GM19035 (cell line): Measurements from ENCODE around the gene TBX21.
"Not testable (repeated sequence)": the region's sequence is repeated elsewhere in the genome, so short reads cannot be mapped to it uniquely, and the experiment has no call there.

Source experiments
- ATAC-seq: cut with Tn5 transposase; IDR thresholded peaks from one replicate; pipeline ENCODE4 v1.9.1; 2021; ENCODE audit not compliant: unreplicated experiment

TBX21 gene

GRCh38 chr17:47729476-47729875 lies 3.6 kb upstream of the TBX21 start:
- ATAC-seq: no peak

GRCh38 chr17:47730681-47731080 lies 2.4 kb upstream of the TBX21 start:
- ATAC-seq: no peak

- ATAC-seq: no peak
Measured at GRCh38 chr17:47731396-47731795, 1.6 kb upstream of the TBX21 start.

DNA sequence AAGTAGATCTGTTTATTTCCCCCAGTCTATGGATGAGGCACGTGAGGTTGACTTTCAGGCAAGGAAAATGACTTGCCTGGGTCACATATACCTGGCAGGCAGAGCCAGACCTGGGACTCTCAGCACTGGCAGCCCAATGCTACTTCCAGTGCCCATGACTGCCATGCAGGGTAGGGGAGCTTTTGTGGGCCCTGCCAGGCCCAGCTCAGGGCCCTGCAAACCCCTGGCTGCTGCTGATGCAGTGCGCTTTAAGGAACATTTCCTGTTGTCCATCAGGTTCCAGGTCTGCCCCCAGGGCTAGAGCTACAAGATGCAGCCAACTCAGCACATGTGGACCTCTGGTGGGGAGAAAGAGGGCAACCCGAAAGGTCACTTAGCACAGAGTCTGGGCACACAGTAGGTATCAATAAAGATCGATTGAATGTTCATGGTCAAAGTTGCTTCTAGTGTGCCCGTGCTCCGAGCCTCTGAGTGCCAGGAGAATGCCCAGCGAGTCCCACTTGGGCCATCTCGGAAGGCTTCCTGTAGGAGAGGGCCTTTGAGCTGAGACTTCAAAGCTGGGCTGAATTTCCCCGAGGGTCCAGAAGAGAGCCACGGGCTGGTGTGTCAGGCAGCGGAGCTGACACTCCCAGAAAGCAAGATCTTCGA lies 513 bp upstream of the TBX21 start:
- ATAC-seq: no peak

DNA sequence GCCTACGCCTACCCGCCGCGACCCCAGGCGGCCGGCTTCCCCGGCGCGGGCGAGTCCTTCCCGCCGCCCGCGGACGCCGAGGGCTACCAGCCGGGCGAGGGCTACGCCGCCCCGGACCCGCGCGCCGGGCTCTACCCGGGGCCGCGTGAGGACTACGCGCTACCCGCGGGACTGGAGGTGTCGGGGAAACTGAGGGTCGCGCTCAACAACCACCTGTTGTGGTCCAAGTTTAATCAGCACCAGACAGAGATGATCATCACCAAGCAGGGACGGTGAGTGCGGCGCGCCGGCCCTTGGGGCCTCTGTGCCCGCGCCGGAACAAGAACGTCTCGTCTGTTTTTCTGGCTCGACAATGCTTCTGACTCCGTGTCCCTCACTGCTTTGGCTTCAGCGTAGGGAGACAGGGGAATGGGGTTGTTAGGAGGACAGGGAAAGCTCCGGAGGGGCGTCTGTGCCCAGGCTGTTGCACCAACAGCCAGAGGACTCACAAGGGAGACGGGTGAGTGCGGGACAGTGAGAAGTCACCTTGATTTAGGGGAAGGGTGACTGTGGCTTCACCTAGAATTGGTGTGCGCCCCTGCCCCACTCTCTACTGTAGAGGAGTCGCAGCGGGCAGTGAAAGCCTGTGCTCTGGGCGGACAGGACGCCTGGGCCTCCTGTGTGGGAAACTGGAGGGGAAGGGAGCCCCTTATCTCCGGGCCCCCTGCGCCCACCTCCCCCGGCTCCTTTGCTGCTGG lies 806 bp downstream of the TBX21 start:
- ATAC-seq: peak; percentile 11

DNA sequence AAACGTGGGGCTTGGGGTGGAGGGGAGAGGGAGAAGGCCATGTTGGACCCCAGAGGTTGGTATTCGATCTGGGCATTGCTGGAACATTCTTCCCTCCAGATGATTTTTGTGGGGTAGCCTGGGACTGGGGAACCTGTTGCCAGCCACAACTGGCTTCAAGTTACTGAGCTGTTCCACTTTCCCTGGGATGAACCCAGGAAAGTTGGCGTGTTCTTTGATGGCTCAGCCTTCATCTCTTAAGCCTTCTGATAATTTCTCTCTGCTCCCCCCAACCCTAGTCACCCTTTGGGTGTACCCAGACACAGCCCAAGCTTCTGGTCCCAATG lies 2.1 kb downstream of the TBX21 start:
- no peak for ATAC-seq

DNA sequence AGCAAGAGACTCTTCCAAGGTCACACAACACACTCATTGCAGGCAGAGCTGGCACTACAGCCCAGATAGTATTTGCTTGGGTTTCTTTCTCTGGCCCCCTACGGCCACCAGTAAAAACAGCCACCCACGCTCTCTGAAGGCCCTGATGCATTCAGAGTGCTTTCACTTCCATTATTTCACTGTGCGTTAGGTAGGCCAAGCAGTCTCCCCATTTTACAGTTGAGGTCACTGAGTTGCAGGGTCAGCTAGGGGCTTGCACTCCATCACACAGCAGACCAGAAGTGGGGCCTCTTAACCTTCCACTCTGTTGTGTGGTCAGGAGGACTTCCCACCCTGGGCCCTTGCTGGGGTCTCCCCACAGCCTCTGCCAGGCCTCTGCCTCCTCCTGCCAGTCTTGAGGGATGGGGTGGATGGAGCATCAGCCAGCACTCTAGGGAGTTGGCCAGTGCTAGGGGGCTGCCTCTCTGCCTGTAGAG lies 2.5 kb downstream of the TBX21 start:
- peak; percentile 43 for ATAC-seq

DNA sequence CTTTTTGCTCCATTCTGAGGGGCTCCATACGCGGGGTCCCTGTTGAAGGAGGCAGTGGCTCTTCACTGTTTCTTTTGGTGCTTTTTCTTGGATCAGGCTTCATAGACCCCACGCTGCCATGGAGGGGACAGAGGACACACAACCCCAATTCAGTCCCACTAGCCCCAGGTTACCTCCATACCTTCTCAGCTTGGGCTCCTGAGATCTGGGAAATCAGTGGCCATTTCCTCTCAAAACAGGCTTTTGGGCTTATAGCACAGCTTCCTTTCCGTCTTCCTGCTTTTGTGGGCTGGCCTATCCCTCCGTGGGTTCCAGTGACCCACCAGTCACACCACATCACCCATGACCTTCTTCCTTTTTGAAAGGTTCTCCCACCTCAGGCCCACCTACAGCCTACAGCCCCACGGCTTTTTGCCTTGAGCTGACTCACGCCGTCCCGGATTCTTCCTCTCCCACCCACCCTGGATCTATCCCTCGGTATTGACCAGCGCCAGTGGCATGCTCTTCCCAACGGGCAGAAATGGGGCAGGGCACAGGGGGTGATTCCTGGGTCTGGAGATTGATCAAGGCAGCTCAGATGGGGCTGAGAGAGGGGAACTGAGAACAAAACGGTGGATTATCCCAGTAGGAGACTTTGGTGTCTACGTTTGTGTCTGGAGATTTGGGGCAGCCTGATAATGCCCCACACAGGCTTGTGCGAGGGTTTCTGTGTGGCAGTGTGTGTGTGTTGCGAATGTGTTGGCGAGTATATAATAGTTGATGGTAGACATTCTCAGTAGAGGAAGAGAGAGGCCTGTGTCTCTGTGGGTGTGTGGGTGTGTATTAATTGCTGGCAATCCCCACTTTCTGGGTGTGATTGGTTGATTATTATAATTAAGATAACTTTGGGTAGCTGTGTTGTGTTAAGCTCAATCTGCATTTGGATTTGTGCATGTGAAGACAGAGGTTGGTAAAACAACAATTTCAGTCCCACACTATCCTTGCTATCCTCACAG lies 3.8 kb downstream of the TBX21 start:
- no peak for ATAC-seq

DNA sequence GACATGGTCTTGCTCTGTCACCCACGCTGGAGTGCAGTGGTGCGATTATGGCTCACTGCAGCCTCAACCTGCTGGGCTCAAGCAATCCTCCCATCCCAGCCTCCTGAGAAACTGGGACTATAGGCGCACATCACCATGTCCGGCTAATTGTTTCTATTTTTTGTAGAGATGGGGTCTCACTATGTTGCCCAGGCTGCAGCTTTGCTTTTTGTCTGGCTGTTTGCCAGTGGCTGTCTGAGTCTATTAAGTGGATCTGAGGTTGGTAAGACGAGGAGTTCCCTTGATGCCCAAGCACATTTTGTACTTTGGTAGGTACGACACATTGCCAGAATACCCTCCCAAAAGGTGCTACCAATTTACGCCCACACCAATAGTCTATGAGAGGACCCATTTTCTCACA lies 5.1 kb downstream of the TBX21 start:
- ATAC-seq: no peak

- no peak for ATAC-seq
Measured at GRCh38 chr17:47739150-47739549, 6.1 kb downstream of the TBX21 start.

GRCh38 chr17:47739945-47740344 lies 6.9 kb downstream of the TBX21 start:
- ATAC-seq: not testable (repeated sequence)

- no peak for ATAC-seq
Measured at GRCh38 chr17:47741109-47741792, 8.2 kb downstream of the TBX21 start.

GRCh38 chr17:47741793-47742145 lies 8.7 kb downstream of the TBX21 start:
- ATAC-seq: no peak

DNA sequence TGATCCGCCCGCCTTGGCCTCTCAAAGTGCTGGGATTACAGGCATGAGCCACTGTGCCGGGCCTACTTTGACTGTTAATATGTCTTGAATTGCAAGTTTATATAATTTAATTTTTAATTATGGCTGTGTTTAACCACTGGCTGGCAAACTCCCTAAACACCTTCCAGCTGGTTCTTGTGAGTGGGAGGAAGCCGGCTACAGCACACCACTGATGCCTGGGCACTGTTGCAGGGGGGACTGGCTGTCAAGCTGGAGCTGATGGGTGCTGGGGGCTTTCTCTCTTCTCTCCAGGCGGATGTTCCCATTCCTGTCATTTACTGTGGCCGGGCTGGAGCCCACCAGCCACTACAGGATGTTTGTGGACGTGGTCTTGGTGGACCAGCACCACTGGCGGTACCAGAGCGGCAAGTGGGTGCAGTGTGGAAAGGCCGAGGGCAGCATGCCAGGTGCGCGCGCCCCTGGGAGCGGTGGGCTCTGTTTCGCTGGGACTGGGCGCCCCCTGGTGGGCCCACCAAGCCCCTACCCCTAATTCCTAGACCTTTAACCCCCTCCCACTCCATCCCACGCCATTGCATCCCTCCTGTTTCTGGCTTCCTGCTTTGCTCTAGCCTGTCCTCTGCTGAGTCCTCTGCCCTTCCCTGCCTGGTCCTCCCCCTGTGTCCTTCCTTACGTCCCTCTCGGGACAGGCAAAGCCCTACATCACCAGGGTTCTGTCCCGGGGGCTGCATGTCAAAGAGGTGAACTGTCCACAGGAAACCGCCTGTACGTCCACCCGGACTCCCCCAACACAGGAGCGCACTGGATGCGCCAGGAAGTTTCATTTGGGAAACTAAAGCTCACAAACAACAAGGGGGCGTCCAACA lies 9.5 kb downstream of the TBX21 start:
- ATAC-seq: no peak

- no peak for ATAC-seq
Measured at GRCh38 chr17:47744168-47745036, 11.4 kb downstream of the TBX21 start.

- no peak for ATAC-seq
Measured at GRCh38 chr17:47745037-47745380, 12.0 kb downstream of the TBX21 start.

DNA sequence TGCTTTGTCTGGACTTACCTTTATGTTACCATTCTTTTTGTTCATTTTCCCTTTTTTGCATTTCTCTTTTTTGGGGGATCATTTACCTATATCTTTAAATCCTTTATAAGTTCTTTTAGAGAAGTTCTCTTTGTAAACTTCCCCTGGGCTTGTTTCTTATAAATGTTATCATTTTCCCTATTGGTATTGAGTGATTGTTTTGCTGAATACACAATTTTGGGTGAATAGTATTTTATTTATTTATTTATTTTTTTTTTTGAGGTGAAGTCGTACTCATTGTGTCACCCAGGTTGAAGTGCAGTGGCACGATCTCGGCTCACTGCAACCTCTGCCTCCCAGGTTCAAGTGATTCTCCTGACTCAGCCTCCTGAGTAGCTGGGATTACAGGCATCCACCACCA lies 18.4 kb downstream of the TBX21 start:
- no peak for ATAC-seq

DNA sequence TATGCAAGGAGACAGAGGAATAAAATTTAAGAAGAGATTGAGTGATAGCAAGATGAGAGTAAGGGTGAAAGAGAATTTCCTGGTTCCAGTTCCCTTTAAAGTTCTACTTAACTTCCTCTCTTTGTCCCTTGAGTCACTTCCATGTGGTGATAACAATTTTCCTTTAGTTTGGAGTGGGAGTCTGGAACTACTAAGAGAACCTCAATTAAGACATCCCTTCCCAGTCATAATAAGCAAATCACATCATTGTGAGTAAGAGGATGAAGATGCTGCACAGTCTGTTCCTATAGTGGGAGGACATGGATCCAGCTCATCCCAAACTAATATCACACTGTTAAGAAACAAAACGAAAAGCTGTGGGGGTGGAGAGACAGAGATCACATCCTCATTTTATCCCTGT lies 24.4 kb downstream of the TBX21 start:
- no peak for ATAC-seq

- ATAC-seq: no peak
Measured at GRCh38 chr17:47760409-47761140, 27.5 kb downstream of the TBX21 start.
